GM18511 (cell line): ENCODE data around the gene RAPGEF1.
"Not testable (repeated sequence)": the region's sequence is repeated elsewhere in the genome, so short reads cannot be mapped to it uniquely, and the experiment has no call there.

Source experiments
- ATAC-seq: cut with Tn5 transposase; IDR thresholded peaks from one replicate; pipeline ENCODE4 v1.9.1; 2021; ENCODE audit warnings: mild to moderate bottlenecking, moderate library complexity; ENCODE audit not compliant: unreplicated experiment

Gene RAPGEF1, protein sequence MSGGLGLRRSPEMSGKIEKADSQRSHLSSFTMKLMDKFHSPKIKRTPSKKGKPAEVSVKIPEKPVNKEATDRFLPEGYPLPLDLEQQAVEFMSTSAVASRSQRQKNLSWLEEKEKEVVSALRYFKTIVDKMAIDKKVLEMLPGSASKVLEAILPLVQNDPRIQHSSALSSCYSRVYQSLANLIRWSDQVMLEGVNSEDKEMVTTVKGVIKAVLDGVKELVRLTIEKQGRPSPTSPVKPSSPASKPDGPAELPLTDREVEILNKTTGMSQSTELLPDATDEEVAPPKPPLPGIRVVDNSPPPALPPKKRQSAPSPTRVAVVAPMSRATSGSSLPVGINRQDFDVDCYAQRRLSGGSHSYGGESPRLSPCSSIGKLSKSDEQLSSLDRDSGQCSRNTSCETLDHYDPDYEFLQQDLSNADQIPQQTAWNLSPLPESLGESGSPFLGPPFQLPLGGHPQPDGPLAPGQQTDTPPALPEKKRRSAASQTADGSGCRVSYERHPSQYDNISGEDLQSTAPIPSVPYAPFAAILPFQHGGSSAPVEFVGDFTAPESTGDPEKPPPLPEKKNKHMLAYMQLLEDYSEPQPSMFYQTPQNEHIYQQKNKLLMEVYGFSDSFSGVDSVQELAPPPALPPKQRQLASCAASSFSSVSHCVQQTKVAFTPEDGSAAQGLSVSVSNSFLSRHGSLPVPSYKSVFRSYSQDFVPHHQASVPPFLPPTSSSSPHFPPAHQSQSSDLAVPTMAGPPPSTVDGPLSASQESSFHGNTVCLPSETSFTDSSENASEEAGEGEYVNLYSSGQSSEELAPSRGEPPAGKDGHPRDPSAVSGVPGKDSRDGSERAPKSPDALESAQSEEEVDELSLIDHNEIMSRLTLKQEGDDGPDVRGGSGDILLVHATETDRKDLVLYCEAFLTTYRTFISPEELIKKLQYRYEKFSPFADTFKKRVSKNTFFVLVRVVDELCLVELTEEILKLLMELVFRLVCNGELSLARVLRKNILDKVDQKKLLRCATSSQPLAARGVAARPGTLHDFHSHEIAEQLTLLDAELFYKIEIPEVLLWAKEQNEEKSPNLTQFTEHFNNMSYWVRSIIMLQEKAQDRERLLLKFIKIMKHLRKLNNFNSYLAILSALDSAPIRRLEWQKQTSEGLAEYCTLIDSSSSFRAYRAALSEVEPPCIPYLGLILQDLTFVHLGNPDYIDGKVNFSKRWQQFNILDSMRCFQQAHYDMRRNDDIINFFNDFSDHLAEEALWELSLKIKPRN (N-terminal part only)

DNA sequence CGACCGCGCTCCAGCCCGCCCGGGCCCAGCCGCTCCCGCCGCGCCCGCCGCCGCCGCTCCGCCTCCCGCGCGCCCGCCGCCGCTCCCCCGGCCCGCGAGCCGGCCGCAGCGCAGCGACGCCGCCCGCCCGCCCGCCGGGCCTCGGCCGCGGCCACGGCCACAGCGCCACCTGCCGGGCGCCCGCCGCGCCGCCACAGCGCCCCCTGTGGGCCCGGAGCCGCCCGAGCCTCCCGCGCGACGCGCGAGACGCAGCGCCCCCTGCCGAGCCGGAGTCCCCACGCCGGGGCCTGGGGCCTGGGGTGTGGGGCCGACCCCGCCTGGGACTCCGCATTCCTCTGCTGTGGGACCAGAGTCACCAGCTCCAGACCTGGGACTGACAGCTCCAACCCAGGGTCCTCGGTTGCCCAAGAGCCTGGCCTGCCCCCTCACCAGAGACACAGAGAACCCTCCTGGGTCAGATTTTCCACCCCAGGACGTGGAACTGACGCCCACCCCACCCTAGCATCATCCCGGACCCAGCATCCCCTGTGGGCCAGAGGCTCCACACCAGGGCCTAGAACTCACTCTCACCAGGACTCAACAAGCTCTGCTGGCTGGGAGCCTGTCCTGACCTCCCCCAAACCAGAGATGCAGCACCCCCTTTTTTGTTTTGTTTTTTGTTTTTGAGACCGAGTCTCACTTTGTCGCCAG lies at the start of gene RAPGEF1:
Gene RAPGEF1, minus strand, starts transcription at position 118 of the 690 bp plus-strand sequence. CDS start 246 bp downstream, outside the sequence.
- ATAC-seq: peak; percentile 53

DNA sequence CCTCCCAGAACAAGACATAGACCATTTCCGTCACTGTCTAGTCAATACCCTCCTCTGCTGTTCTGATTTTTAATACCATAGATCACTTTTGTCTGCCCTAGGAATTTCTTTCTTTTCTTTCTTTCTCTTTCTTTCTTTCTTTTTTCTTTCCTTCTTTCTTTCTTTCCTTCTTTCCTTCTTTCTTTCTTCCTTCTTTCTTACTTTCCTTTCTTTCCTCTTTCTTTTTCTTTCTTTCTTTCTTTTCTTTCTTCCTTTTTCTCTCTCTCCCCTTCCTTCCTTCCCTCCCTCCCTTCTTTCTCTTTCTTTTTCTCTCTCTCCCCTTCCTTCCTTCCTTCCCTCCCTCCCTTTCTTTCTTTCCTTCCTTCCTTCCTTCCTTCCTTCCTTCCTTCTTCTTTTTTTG lies 49.0 kb upstream of the RAPGEF1 start:
- ATAC-seq: no peak

DNA sequence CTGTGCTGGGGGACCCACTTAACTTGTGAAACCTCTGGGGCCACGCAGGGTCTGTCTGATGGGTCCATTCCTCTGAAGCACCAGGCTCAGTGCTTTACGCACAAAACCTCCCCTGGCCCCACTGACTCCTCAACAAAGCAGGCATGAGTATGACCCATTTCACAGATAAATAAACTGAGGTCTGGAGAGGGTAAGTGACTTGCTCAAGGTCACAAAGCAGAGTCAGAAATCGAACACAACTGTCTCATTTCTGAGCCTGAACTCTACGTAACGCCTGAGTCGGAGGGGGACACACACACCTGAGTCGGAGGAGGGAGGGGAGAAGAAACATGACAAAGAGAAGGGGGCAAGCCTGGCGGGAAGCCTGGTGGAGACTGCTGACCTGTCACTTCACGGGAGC lies 48.0 kb upstream of the RAPGEF1 start:
- no peak for ATAC-seq

DNA sequence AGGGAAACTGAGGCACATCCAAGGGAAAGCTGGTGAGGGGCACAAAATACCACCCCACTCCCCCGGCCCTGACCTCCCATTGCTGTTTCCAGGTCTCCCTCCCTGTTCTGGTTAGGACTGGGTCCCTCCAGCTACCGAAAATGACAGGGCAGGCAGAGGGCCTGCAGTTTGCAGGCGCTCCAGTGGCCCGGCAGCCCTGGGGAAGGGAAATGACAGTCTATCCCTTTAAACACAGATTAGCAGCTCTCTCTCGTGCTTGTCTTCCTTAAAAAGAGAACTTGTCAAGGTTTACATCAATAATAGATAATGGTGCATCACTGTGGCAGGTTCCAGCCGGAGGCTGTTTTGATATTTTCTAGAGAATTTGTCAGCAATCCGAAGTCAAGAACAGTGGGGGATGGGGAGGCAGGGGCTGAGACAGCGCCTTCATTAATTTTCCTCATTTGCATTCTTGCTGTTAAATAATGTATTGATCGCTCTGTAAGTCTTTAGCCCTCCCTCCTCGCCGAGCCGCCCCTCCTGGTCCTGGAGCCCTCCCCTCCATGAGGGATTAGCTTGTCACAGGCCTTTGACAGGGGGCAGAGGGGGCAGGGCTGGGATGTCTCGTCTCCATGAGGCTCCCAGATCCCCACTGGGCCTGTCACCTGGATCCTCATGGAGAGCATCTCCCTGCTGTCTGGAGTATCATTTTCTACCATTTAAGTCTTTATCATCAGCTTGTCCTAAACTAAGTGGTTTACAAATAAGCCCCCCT lies 45.0 kb upstream of the RAPGEF1 start:
- ATAC-seq: no peak

DNA sequence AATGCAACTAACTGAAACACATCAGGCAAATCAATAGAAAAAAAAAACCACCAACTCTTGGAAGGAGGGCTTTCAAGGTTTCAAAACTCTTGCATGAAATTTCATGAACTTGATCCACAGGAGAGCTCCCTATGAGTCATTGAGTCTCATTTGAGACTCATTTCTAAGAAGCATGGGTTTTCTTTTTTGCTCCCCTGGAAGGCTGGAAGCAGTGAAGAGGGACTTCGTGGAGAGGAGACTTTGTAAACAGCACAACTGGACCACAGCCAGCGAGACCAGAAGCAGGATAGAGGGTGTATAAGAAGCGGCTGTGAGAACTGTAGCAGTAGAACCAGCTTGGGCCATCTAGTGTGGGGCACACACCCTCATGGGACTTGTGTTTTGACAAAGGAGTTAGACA lies 41.2 kb upstream of the RAPGEF1 start:
- no peak for ATAC-seq

DNA sequence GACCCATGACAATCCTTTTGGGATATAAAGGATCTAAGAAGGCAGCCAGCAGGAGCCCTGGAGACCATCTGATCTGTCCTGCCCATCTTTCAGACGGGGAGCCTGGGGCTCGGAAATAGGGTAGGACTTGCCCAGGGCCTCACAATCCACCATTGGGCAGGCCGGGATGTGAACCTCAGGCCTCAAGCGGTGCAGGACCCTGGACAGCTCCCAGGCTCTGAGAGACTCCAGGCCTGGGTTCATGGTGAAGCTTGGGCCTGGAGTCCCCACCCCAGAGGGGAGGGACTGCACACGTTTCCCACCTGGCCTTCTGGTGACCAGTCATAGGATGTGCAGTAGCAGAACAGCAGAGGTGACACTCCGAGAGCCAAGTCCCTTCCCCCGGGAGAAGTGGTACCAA lies 36.6 kb upstream of the RAPGEF1 start:
- ATAC-seq: no peak

DNA sequence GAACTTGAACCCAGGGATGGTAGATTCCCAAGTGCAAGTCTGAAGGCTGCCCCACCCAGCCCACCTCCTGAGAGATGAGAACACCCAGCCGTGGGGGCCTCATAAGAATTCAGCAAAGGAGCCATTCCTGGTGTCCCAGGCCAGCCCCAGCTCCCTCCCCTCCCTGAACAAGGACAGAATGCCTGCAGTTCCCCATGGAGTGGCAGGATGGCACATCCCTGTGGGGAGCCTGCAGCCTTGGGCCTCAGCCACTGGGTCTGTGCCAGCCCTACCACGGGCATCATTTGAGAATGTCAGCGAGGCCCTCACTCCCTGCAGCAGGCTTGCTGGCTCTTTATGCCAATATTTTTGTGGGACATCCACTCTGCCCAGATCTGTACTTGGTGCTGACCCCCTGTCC lies 36.2 kb upstream of the RAPGEF1 start:
- ATAC-seq: no peak

DNA sequence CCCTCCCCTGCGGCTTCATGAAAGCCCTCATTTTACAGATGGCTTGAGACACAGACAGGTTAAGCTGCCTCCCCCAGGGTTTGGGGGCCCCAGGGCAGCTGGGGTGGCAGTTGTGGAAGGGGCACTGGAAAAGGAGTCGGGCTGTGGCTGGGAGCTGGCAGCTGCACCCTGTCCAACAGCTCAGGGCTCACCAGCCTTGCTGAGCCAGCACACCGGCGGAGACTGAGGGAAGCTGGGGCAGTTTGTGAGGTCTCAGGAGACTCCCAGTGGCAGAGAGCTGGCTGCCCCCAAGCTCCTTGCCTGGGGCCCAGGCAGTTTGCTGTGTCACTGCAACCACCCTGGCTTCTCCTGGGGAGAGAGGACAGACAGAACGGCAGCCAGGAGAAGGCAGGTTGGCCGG lies 34.8 kb upstream of the RAPGEF1 start:
- no peak for ATAC-seq

DNA sequence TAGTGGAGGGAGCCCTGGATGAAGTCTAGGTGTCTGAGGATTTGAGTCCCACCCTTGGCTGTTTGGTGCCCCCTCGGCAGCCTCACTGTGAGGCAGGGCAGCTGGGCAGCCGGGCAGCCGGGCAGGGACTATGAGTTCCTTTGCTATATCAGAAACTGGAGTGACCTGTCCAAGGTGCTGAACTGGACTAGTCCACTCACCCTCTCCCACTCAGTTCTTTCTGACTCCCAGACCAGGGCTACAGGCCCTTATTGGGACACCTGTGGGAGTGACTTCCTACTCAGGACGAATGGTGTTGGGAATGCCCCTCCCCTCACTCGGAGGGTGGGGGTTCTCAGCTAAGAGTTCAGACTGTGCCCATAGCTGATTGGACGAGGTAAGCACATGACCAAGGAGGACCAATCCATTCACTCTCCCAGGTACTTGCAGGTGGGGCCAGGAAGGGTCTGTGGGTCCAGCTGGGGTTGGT lies 34.1 kb upstream of the RAPGEF1 start:
- no peak for ATAC-seq

DNA sequence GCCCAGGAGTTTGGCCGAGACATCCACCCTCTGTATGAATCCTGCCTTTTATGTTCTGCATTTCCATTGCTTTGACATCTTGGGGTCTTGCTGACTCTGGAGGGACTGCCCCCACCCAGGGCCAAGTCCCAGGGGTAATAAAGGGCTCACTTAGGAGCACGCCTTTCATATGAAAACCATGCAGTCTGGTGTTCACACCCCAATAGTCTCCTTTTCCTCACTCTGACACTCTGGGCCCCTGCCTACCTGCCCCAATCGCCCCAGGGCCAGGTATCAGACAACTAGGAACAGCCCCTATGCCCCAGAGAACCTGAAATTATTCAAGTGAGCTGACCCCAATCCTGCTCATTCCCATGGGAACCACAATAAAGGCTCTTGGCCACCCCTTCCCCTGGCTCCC lies 33.1 kb upstream of the RAPGEF1 start:
- ATAC-seq: no peak

DNA sequence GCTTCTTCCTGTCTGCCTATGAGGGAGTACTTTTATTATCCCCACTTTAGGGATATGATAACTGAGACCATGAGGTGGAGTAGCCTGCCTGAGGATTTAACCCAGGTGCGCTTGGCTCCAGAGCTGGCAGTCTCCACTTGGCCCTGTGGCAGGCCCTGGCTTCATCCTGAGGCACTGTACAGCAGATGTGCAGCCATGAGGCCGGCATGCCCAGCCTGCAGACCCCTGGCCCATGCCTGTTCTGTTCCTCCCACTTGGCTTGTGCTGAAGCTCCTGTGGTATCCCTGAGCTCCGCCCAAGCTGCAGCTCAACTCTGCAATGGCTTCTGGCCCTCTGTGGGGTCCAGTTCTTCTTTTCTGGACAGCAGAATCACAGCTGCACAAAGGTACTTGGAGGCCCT lies 31.8 kb upstream of the RAPGEF1 start:
- ATAC-seq: no peak

DNA sequence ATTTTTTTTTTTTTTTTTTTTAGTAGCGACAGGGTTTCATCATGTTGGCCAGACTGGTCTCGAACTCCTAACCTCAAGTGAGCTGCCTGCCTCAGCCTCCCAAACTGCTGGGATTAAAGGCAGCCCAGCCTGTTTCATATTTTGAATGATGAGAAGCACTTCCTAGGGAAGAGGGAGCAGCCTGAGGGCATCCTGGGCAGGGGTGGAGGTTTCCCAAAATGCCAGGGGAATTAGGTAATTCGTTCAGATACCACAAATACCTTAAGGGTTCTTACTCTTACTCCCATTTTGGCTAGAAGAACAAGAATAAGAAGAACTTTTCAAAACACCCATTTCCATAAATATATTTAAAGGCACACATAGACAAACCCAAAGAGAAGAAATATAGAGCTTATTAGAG lies 29.5 kb upstream of the RAPGEF1 start:
- ATAC-seq: no peak

DNA sequence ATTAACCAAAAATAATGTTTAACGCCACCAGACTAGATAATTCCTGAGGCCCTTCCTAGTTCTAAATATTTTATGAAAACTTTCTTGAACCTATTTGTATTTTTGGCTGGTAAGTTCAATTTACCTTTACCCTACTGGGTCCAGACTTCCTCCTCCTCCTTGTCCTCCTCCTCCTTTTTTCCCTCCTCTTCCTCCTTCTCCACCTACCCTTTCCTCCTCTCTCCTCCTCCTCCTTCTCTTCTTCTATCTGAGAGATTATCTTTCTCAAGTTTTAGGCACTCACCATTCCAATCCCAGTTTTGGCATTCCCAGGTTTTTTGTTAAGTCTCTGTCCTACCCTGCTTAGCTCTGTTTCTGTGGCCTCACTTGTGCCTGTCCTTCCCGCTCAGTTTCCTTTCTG lies 24.7 kb upstream of the RAPGEF1 start:
- no peak for ATAC-seq

DNA sequence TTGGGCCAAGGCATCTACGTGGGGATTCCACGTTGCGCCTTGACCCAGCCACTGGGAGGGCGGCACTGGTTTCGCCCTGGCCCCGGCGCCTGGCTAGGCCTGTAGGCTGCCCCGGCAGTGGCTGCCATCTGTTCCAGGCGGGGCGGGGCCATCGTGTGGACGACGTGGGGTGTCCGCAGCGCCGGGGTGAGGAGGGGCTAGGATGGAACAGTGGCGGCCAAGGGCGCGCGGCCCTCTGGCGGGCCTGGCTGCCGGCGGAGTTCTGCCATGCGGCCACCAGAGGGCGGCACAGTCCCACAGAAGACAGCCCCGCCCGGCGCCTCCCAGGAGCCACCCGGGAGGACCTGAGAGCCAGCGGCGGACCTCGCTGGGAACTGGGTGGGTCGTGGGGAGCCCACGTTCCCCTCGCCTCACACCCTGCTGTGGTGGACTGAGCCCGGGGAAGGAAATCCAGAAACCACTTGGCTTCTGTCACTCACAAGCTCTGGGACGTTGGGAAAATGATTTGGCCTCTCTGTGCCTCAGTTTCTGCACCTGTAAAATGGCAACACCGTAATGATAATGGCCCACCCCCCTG lies 22.6 kb upstream of the RAPGEF1 start:
- no peak for ATAC-seq

DNA sequence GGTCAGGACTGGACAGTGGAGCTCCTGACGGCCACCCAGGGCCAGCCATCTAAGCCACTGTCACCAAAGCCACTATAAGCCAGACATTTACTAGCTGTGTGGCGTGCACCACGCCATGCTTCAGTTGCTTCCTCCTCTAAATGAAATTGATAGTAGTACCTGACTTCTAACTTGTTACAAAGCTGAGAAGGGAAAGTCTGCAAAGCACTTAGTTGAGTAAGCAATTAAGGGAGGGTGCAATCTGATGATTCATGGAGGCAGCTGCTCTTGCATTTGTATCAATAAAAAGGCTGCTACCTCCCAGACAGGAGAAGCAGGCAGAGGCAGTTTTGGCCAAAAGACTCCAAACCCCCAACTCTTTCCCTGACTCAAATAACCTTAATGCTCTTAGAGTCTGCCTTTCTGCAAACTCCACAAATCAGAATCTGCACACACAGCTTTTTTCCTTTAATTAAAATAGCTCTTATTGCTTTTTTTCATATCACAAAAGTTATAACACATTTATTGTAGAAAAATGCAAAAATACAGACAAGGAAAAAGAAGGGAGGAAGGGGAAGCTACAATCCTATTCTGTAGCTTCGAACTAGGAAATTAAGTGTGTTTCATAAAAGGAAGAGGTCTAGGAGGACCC lies 19.3 kb upstream of the RAPGEF1 start:
- ATAC-seq: no peak

DNA sequence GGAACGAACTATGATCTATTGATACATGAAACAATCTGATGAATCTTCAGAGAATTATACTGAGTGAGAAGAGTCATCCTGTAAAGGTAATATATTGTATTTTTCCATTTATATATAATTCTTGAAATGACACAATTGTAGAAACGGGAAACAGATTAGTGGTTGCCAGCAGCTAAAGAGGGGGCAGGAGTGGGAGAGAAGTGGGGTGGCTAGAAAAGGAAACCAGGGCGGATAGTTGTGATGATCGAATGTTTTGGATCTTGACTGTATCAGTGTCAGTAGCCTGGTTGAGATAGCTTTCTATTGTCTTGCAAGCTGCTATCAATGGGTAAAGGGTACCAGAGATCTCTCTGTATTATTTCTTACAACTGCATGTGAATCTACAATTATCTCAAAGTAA lies 17.7 kb upstream of the RAPGEF1 start:
- no peak for ATAC-seq

DNA sequence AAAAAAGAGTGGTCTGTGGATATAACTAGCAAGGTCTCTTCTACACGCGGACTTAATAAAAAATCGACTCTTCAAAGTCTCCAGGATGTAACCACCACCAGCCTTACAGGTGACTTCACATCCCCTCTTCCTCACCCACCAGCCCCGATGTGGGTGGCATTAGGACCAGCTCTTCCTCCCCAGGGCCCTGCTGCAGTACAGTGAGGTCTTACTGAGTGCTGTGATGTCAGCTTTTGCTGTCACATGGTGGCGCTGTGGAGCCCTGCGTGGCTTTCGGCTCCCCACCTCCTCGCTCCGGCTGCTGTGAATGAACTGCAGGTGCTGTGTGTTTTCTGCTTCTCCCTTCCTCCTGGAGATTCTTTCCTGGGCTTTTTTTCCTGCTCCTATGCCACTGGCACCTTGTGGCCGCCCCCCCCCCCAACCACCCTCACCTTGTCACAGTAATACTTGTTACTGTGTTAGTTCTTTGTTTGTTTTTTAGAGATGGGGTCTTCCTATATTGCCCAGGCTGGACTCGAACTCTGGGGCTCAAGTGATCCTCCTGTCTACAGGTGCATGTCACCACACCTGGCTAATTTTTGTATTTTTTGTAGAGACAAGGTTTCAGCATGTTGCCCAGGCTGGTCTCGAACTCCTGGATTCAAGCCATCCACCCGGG lies 15.8 kb upstream of the RAPGEF1 start:
- no peak for ATAC-seq

DNA sequence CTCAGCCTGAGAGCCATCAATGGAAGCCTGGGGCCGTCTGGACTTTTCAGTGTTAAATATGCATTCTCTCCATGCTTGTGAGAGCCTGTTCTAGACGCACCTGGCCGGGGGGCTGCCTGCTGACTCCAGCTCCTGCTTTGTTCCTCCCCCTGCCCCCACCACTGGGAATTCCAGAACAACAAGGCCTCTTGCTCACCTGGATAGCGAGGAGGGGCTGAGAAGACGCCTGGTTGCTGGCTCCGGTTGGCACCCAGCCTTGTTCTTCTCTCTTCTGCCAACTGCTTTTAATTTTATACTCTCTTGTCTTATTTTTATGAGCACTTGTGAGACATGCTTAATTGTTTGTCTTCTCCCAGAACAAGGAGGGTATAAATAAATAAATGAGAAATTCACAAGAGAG lies 15.0 kb upstream of the RAPGEF1 start:
- ATAC-seq: no peak

DNA sequence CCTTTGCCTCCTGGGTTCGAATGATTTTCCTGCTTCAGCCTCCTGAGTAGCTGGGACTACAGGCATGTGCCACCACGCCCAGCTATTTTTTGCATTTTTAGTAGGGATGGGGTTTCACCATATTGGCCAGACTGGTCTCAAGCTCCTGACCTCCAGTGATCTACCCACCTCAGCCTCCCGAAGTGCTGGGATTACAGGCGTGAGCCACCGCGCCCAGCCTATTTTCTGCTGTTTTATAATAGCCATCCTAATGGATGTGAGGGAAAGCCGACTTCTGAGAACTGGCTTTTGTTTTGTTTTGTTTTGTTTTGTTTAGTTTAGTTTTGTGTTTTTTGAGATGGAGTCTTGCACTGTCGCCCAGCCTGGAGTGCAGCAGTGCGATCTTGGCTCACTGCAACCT lies 13.9 kb upstream of the RAPGEF1 start:
- not testable (repeated sequence) for ATAC-seq
